GM21447 (cell line): ENCODE measurements around the gene PTGR2.
"Not testable (repeated sequence)": the region's sequence is repeated elsewhere in the genome, so short reads cannot be mapped to it uniquely, and the experiment has no call there.

Experiments used
- ATAC-seq: cut with Tn5 transposase; IDR thresholded peaks from one replicate; pipeline ENCODE4 v1.9.1; 2021; ENCODE audit not compliant: unreplicated experiment

The PTGR2 gene

GRCh38 chr14:73884438-73885190, 33.0 kb downstream of the PTGR2 start:
- ATAC-seq, result no peak

GRCh38 chr14:73886449-73887317, 35.1 kb downstream of the PTGR2 start, which contains the start of gene ZNF410:
TSS of gene ZNF410 (plus strand) at chr14:73886859. CDS start at chr14:73892176, 5,317 bp downstream.
- peak; percentile 87 for ATAC-seq

- ATAC-seq, result no peak
Measured at GRCh38 chr14:73887318-73887616, 35.6 kb downstream of the PTGR2 start.

GRCh38 chr14:73887694-73888459, 36.2 kb downstream of the PTGR2 start:
- no peak for ATAC-seq

- no peak for ATAC-seq
Measured at GRCh38 chr14:73888460-73888725, 36.8 kb downstream of the PTGR2 start.

- no peak for ATAC-seq
Measured at GRCh38 chr14:73888971-73889370, 37.3 kb downstream of the PTGR2 start.

GRCh38 chr14:73889376-73889775, 37.7 kb downstream of the PTGR2 start:
- no peak for ATAC-seq

GRCh38 chr14:73894180-73894687, 42.6 kb downstream of the PTGR2 start:
- ATAC-seq, result not testable (repeated sequence)

GRCh38 chr14:73895939-73896338, 44.3 kb downstream of the PTGR2 start:
- no peak for ATAC-seq

GRCh38 chr14:73896521-73896920, 44.9 kb downstream of the PTGR2 start:
- no peak for ATAC-seq

- ATAC-seq, result no peak
Measured at GRCh38 chr14:73903028-73903427, 51.4 kb downstream of the PTGR2 start.

- ATAC-seq, result no peak
Measured at GRCh38 chr14:73909681-73910080, 58.0 kb downstream of the PTGR2 start.

- ATAC-seq, result no peak
Measured at GRCh38 chr14:73913256-73913655, 61.6 kb downstream of the PTGR2 start.

GRCh38 chr14:73916324-73916723, 64.7 kb downstream of the PTGR2 start:
- no peak for ATAC-seq

GRCh38 chr14:73919457-73919856, 67.8 kb downstream of the PTGR2 start:
- not testable (repeated sequence) for ATAC-seq

GRCh38 chr14:73924337-73924736, 72.7 kb downstream of the PTGR2 start:
- no peak for ATAC-seq
